Ascending aorta (tissue), 2 donors: ENCODE results near the gene TWIST2. TPM values are rescaled to one million over a fixed set of nuclear protein-coding genes. Genes with fewer than 3 reads are reported as not detected.

Source experiments
- DNase-seq, 2 donors: peaks; one replicate each; pipeline ENCODE4 v3.0.0-alpha.2; 2019; ENCODE audit warnings: low spot score in 2 of 2
- H3K27ac ChIP-seq, 2 donors: fragments of 200-600 bp; sonication (generic); one replicate each; pipeline ENCODE4 v1.5.1; 2016 to 2017; ENCODE audit warnings: mild to moderate bottlenecking in 1 of 2
- H3K27me3 ChIP-seq: fragments of 200-600 bp; sonication (generic); one replicate; pipeline ENCODE4 v1.5.1; 2017
- H3K36me3 ChIP-seq, 2 donors: fragments of 200-600 bp; sonication (generic); one replicate each; pipeline ENCODE4 v1.5.1; 2016
- H3K4me1 ChIP-seq, 2 donors: fragments of 200-600 bp; sonication (generic); one replicate each; pipeline ENCODE4 v1.5.1; 2016 to 2017; ENCODE audit warnings: mild to moderate bottlenecking in 1 of 2
- H3K4me3 ChIP-seq, 2 donors: fragments of 200-600 bp; sonication (generic); one replicate each; pipeline ENCODE4 v1.5.1; 2016 to 2017; ENCODE audit warnings: mild to moderate bottlenecking in 1 of 2
- H3K9me3 ChIP-seq, 2 donors: fragments of 200-600 bp; sonication (generic); one replicate each; pipeline ENCODE4 v1.5.1; 2016
- intact Hi-C: fragments of 100-400 bp; cut with DNase I; formaldehyde crosslinking; loops from one replicate; pipeline ENCODE4 v1.15.1; 2023
- total RNA-seq: library from RNA; depleted of rRNA; stranded (reverse); fragments of >200 nt; gene quantifications from one replicate; pipeline ENCODE4 v1.1.0, GENCODE V29; 2016
- TF ChIP-seq, protein P1 (sequence below), 3 experiments: fragments of 200-600 bp in 2 of 3; fragments of 450-650 bp in 1 of 3; sonication (generic) in 2 of 3; IDR thresholded peaks; one replicate each; pipeline ENCODE4 v1.5.1; 2016 to 2019; ENCODE audit warnings: antibody characterized with exemption in 3 of 3, mild to moderate bottlenecking in 1 of 3, moderate library complexity in 1 of 3

The TWIST2 gene
- total RNA-seq, 1 donor from 2014 or later, result 108 TPM

DNA sequence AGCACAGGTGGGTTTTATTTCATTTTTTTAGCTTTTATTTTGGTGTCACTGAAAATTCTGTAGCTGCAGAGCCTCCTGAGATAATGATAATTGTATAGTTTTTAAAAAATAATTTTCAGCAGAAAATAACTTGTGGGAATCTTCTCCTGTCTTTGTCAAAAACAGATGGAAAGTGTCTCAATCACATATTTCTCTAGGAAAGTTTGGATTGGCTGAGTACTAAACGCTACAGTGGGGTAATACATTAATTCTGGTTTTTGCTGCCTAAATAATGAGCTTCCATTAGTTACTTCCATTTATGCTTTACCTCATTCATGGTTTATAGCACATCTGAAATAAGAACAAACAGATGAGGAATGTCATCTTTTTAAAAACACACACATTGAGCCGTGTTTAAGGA, 2.2 kb downstream of the TWIST2 start:
- no peak for DNase-seq
- no peak overlapping the region for H3K27ac ChIP-seq
- H3K9me3 ChIP-seq, result no peaks in the 10 kb centered on the region
- H3K27me3 ChIP-seq, result no peaks in the 10 kb centered on the region
- intact Hi-C loops, result no loop called here
- TF ChIP-seq, protein P1, sequence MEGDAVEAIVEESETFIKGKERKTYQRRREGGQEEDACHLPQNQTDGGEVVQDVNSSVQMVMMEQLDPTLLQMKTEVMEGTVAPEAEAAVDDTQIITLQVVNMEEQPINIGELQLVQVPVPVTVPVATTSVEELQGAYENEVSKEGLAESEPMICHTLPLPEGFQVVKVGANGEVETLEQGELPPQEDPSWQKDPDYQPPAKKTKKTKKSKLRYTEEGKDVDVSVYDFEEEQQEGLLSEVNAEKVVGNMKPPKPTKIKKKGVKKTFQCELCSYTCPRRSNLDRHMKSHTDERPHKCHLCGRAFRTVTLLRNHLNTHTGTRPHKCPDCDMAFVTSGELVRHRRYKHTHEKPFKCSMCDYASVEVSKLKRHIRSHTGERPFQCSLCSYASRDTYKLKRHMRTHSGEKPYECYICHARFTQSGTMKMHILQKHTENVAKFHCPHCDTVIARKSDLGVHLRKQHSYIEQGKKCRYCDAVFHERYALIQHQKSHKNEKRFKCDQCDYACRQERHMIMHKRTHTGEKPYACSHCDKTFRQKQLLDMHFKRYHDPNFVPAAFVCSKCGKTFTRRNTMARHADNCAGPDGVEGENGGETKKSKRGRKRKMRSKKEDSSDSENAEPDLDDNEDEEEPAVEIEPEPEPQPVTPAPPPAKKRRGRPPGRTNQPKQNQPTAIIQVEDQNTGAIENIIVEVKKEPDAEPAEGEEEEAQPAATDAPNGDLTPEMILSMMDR (IDR thresholded peaks at IDR 0.05), result no peak
- H3K4me1 ChIP-seq, result peaks cover 0 to 17% of the 10 kb centered on the region in 2 donors
- no peaks in the 10 kb centered on the region for H3K36me3 ChIP-seq
- peak overlapping the region; percentile 80 to 86 for H3K4me3 ChIP-seq

DNA sequence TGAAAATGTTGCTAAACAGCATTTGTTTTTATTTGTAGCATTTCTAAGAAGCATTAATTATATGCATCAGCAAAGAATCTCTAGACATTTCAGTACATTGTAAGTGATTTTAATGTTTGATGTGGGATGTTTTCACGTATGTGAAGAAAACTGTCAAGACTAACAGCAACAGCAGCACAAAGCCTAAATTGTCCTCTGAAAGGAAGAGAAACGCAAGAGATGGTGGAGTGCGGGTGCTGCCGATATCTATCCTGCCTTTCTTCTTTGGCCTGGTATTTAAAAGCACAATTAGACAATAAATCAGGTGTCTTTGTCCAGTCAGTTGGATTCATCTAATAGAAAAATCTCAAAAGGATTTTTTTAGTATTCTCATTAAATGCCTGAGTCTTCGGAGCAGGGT, 3.1 kb downstream of the TWIST2 start:
- TF ChIP-seq, protein P1 (IDR thresholded peaks at IDR 0.05), result no peak
- Histone ChIP-seq H3K9me3 (no peaks in the 10 kb centered on the region), H3K36me3 (no peaks in the 10 kb centered on the region), H3K4me3 (no peak overlapping the region), H3K27me3 (no peaks in the 10 kb centered on the region), H3K27ac (no peak overlapping the region), H3K4me1 (peaks cover 0 to 17% of the 10 kb centered on the region in 2 donors)
- DNase-seq, result no peak
- intact Hi-C loops, result no loop called here

DNA sequence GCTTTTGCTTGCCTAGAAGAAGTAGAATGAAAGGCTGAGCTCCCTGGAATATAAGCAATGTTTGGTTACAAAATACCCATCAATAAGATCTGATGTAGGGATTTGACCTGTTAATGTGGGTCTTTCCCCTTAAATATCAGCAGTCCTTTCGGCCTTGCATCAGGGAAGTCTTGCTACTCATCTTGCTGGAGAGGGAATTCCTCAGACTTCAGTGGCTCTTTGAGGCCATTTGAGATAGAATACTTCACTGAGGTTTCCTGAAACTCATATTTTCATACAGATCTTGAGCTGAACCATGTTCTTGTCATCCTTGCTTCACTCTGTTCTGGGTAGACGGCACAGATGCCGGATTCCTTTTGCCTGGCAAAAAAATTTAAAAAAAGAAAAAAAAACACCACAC, 3.9 kb downstream of the TWIST2 start:
- intact Hi-C loops, result no loop called here
- H3K4me3 ChIP-seq, result no peak overlapping the region
- H3K36me3 ChIP-seq, result peaks cover 0 to under 1% of the 10 kb centered on the region in 2 donors
- peaks cover 0 to 13% of the 10 kb centered on the region in 2 donors for H3K4me1 ChIP-seq
- no peaks in the 10 kb centered on the region for H3K9me3 ChIP-seq
- TF ChIP-seq, protein P1 (IDR thresholded peaks at IDR 0.05), result no peak
- DNase-seq, result no peak
- H3K27me3 ChIP-seq, result no peaks in the 10 kb centered on the region
- no peak overlapping the region for H3K27ac ChIP-seq

DNA sequence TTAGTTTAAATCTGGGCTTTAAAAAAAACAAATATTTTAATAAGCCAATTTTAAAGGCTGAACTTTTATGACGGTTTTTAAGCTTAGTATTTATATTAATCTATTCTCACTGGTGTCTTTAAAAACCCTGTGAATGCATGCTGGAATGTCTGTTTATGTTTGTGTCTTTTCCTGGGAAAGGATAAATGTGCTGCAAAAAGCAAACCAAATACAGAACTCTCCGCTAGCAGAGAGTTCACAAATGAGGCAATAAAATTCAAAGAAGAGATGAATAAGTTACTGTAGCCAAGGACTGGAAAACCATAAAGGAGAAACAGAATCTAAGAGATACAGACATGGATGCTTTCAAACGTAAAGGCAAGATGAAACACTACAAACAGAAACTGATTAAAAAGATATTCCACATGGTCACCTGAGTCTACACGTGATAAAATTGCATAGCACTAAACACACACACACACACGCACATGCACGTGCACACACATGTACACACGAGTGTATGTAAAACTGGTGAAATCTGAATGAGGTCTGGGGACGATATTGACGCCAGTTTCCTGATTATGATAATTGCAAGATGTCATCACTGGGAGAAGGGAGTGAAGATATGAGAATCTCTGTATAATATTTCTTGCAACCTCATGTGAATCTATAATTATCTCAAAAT, 4.5 kb downstream of the TWIST2 start:
- intact Hi-C loops, result no loop called here
- Histone ChIP-seq H3K4me3 (no peak overlapping the region), H3K9me3 (no peaks in the 10 kb centered on the region), H3K27ac (no peak overlapping the region), H3K36me3 (peaks cover 0 to 3% of the 10 kb centered on the region in 2 donors), H3K4me1 (peaks cover 0 to 10% of the 10 kb centered on the region in 2 donors), H3K27me3 (no peaks in the 10 kb centered on the region)
- TF ChIP-seq, protein P1 (IDR thresholded peaks at IDR 0.05), result no peak
- DNase-seq, result no peak

DNA sequence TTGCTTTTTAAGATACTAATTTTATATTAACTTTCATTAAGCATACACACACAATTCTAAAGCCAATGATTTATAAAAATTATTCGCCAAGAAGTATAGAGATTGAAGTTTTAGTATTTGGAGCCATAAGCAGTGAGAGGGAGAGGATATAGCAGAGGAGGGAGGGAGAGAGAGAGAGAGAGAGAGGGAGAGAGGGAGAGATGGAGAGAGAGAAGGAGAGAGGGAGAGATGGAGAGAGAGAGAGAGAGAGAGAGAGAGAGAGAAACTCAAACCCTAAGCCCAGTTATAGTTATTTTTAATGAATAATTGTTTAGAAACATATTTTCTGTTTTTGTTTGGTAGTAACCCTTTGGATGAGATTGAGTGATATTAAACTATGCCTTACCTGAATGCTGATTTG, 5.3 kb downstream of the TWIST2 start:
- Histone ChIP-seq H3K27ac (no peak overlapping the region), H3K4me3 (no peak overlapping the region), H3K9me3 (no peaks in the 10 kb centered on the region), H3K27me3 (no peaks in the 10 kb centered on the region), H3K36me3 (peaks cover 0 to 3% of the 10 kb centered on the region in 2 donors), H3K4me1 (peaks cover 0 to 10% of the 10 kb centered on the region in 2 donors)
- intact Hi-C loops, result no loop called here
- TF ChIP-seq, protein P1 (IDR thresholded peaks at IDR 0.05), result no peak
- no peak for DNase-seq
